HG02884 (cell line): ENCODE data around the gene TRIM41.
"Not testable (repeated sequence)": the region's sequence is repeated elsewhere in the genome, so short reads cannot be mapped to it uniquely, and the experiment has no call there.

Experiments used
- ATAC-seq: cut with Tn5 transposase; IDR thresholded peaks from one replicate; pipeline ENCODE4 v1.9.1; 2021; ENCODE audit warnings: mild to moderate bottlenecking, moderate library complexity; ENCODE audit not compliant: unreplicated experiment

Gene TRIM41

GRCh38 chr5:181246276-181247049 lies 23.4 kb downstream of the TRIM41 start:
- peak; percentile 39 for ATAC-seq

- ATAC-seq, result no peak
Observed at GRCh38 chr5:181248277-181248676, 25.2 kb downstream of the TRIM41 start.

- no peak for ATAC-seq
Observed at GRCh38 chr5:181255276-181255675, 32.2 kb downstream of the TRIM41 start.

DNA sequence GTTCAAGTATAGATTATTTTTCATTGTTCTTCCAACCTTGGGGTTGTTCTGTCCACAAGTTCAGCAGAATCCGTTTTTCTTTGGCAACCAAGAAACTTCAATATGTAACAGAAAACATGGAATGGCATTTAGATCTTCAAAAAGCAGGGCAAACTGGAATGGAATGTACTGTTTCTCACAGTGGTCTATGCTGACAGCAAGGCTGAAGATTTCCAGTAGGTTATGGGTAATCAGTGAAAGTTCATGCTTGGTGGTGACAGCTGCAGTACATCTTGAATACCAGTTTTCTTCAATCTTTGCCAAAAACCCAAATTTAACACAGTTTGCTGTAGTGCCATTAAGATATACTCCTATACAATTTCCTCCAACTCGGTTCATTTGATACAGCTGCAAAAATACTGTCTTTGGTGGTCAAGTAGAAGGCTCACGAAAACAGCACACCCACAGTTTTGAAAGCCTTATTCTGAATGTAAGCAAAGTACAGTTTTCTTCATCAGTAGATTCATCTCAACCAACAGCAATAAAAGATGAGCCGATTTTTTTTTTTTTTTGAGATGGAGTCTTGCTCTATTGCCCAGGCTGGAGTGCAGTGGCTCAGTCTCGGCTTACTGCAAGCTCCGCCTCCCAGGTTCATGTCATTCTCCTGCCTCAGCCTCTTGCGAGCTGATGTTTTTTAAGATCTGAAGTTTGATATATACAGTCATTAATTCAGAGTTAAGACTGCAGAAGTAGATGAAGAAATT lies 32.9 kb downstream of the TRIM41 start:
- no peak for ATAC-seq

GRCh38 chr5:181258576-181258975 lies 35.5 kb downstream of the TRIM41 start:
- no peak for ATAC-seq

DNA sequence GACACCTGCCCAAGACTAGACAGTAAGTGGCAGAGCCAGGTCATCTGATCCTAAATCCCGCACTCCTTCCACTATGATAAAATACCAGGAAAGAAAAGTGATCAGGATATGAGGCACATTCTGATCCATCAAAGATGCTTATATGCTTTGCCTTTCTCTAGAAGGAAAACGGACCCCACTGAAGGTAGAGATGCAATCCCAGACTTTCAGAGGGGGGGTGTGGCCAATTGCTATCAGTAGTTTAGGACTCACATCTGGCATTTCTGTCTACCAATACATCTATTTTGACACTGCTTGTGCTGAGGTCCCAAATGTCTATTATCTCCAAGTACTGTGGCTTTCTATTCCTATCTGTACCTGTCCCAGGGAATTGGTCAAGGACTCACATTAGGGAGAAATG lies 36.2 kb downstream of the TRIM41 start:
- ATAC-seq, result no peak

DNA sequence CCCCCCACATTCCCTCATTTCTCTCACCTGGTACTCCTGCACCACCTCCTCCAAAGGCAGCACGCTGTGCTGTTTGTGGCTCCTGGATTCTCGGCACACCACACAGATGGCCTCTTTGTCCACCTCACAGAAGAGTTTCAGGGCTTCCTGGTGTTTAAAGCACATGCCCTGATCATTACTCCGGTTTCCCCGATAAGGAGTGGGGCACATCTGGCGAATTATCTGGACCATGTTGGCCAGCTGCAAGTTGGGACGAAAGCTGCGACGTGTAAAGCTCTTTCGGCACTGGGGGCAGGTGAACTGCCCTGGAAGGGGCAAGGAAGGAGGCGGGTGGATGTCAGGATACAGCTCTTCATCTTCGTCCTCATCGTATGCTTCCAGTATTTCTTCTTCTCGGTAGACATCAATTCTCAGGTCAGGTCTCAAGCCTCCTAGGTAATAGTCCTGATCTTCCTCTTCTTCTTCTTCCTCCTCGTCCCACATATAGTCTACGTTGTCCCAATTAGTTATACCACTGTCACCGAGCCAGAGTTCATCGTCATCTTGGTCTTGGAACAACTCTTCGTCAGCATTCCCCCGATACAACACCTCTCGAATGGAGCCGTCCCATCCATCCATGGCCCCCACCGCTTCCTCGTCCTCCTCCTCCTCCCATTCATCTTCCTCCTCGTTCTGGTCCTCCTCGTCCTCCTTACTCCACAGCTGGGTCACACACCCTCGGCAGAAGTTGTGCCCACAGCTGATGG lies 37.1 kb downstream of the TRIM41 start:
- ATAC-seq, result no peak

DNA sequence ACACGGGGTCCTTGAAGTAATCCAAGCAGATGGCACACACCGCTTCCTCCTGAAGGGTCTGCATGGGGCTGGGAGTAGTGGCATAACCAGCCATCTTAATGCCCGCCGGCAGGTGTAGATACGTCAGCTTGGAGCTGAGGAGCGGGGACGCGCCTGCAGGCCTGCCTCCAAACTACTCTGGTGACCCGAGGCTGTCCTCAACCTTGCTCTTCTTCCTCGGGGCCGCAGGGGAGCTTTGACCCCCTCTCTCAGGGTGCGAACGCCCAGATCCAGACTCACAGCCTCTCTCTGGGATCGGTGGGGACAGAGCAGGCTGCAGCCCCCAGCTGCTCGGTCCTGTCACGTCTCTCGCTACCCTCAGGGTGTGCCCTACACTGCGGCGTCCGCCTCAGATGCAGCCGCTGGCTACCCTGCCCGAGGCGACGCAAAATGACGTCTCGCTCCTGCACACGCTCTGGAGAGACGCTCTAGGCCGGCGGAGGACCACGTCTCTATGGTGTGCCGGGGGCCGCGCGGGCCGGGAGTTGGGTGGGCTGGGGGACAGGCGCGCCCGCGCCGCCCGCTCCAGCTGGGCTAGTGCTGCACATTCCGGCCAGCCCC lies 37.7 kb downstream of the TRIM41 start, which contains the start of gene TRIM52:
TSS of gene TRIM52 (minus strand) at position 424 of the 600 bp plus-strand sequence. CDS start at position 94, 330 bp downstream.
- peak; percentile 85 for ATAC-seq

GRCh38 chr5:181261320-181262049 lies 38.4 kb downstream of the TRIM41 start:
- peak; percentile 42 for ATAC-seq

DNA sequence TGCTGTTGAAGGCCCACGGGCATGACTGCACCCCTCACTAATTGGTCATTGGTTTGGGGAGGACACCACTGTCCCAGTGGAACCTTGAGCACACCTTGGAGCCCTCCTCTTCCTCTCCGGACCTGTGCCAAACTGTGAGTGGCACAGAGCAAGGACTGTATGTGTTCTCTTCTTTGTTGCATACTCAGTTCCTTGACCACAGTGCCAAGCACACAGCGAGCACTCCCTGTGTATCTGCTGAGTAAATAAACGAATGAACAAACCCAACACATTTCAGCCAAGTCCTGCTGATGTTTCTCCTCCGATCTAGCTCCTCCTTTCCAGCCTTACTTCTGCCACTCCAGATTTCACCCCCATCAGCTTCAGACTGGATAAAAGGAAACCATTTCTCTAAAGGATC lies 40.6 kb downstream of the TRIM41 start:
- no peak for ATAC-seq

DNA sequence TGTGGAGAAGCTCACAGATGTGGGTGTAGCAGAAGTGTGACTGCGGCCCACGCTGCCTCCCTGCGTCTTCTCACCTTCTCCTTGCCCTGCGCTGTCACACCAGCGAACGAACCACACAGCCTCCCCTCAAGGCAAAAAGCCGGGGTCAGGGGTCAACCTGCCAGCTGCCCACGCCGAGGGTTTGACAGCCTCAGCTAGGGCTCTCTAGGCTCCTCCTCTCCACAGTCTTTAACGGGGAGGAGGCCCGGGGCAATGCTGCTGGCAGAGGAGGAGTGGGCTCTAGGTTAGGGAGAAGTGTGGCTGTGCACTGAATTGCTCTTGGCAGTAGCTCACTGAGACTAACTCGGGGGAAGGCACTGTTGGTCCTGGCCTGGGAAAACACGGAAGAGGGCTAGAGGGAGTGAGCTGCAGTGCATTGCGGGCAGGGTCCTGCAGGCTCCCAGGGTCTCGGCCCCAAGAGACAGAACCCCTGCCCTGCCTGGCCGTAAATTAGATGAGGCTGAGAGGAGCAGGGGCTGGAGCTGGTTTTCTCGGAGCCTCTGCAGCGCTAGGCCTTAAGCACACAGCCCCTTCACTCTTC lies 42.1 kb downstream of the TRIM41 start:
- ATAC-seq, result no peak

DNA sequence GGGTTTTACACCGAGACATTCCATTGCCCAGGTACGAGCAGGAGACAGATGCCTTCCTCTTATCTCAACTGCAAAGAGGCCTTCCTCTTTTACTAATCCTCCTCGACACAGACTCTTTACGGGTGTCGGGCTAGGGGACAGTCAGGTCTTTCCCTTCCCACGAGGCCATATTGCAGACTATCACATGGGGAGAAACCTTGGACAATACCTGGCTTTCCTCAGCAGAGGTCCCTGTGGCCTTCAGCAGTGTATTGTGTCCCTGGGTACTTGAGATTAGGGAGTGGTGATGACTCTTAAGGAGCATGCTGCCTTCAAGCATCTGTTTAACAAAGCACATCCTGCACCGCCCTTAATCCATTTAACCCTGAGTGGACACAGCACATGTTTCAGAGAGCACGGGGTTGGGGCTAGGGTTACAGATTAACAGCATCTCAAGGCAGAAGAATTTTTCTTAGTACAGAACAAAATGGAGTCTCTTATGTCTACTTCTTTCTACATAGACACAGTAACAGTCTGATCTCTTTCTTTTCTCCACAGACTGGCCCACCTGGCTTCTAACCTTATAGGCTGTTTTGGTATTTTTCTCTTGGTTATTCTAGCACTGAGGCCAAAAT lies 44.3 kb downstream of the TRIM41 start:
- not testable (repeated sequence) for ATAC-seq

- not testable (repeated sequence) for ATAC-seq
Observed at GRCh38 chr5:181267907-181268306, 44.8 kb downstream of the TRIM41 start.

GRCh38 chr5:181271081-181271480 lies 48.0 kb downstream of the TRIM41 start:
- ATAC-seq, result no peak

DNA sequence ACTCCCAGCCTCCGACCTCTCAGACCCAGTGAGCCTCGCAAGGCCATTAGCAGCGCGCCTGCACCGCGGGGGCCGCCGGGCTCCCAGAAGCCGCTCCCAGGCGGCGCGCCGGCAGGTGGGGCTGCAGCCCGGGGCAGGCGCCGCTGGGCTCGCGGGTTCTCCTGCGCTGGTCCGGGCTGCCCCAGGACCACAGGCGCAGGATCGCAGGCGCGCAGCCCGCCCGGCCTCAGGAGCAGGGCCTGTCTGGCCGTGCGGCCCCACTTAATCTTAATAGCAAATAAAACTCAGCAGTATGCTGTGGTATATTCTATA lies 50.3 kb downstream of the TRIM41 start:
- ATAC-seq, result not testable (repeated sequence)

- ATAC-seq, result no peak
Observed at GRCh38 chr5:181280251-181280762, 57.2 kb downstream of the TRIM41 start.

- ATAC-seq, result no peak
Observed at GRCh38 chr5:181281077-181281983, 58.2 kb downstream of the TRIM41 start.

DNA sequence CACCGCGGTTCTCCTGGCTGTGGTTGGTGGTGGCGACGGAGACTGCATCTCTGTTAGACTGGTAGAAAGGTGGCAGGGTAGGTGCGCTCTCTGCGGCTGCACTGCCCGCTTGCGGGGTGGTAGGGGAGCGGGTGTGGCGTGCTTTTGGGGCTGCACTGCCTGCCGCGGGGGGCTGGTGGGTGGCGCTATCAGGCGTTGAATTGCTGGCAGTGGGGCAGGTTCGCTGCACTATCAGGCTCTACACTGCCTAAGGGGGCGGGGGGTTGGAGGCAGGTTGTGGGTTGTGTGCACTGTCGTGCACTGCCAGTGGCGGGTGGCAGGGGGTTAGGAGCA lies 58.9 kb downstream of the TRIM41 start:
- no peak for ATAC-seq

- not testable (repeated sequence) for ATAC-seq
Observed at GRCh38 chr5:181282415-181282814, 59.3 kb downstream of the TRIM41 start.
